Measurements from ENCODE around the gene FBXL19. TPM values are rescaled to one million over a fixed set of nuclear protein-coding genes. Genes with fewer than 3 reads are reported as not detected.

FBXL19 gene
- total and polyA plus RNA-seq, 2 of the 13 experiments (the other 11 are each of a cell fraction or from before 2014, with no cell fraction given) = 6.0 to 13.7 TPM

DNA sequence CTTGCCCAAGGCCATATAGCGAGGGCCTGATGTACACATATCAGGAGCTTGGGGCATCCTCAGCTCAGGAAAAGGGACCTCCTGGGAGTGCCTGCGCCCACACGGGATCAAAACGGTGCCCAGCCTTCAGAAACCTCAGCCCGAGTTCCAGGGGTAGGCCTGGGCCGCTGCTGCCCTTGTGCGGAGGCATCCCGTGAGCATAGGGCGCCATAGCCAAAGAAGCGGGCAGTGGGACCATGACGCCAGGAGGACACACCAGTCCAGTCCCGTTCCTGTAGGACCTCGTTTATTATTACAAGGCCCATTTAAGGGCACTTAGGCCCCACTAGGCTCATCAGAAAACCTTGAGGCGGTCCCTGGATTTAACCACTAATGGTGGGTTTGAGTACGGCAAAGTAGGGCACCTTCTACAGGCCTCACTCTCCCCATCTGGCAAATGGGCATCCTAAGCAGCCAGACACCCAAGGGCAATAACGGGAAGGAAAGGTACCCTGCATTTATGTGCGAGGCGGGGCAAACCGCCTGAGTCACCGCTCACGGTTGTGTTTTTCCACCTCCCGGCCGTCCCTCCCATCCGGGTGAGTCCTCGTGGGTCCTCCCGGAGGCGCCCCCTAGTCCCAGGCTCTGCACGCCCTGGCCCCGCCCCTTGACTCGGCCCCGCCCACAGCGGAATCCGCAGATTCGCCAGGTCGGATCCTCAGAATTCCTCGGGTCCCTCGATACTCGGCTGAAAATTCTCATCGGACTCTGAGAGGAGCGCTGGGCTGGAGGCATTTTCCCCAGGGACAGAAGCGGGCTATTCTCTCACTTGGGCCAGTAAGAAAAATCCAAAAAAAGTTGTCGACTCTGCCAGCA lies 33.5 kb downstream of the FBXL19 start (continued):
- TF ChIP-seq, protein P1, sequence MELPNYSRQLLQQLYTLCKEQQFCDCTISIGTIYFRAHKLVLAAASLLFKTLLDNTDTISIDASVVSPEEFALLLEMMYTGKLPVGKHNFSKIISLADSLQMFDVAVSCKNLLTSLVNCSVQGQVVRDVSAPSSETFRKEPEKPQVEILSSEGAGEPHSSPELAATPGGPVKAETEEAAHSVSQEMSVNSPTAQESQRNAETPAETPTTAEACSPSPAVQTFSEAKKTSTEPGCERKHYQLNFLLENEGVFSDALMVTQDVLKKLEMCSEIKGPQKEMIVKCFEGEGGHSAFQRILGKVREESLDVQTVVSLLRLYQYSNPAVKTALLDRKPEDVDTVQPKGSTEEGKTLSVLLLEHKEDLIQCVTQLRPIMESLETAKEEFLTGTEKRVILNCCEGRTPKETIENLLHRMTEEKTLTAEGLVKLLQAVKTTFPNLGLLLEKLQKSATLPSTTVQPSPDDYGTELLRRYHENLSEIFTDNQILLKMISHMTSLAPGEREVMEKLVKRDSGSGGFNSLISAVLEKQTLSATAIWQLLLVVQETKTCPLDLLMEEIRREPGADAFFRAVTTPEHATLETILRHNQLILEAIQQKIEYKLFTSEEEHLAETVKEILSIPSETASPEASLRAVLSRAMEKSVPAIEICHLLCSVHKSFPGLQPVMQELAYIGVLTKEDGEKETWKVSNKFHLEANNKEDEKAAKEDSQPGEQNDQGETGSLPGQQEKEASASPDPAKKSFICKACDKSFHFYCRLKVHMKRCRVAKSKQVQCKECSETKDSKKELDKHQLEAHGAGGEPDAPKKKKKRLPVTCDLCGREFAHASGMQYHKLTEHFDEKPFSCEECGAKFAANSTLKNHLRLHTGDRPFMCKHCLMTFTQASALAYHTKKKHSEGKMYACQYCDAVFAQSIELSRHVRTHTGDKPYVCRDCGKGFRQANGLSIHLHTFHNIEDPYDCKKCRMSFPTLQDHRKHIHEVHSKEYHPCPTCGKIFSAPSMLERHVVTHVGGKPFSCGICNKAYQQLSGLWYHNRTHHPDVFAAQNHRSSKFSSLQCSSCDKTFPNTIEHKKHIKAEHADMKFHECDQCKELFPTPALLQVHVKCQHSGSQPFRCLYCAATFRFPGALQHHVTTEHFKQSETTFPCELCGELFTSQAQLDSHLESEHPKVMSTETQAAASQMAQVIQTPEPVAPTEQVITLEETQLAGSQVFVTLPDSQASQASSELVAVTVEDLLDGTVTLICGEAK (IDR thresholded peaks at IDR 0.05) = no peak
- TF ChIP-seq, protein P1 (CRISPR knock-in tag; IDR thresholded peaks at IDR 0.05) = 0 out of 2 replicates have a peak, but pooled peaks have one; percentile 7
- TF ChIP-seq ZNF3 (CRISPR knock-in tag; IDR thresholded peaks at IDR 0.05) (peak; percentile 67; the same call in 1 of the 2 replicates), MIER3 (CRISPR knock-in tag; IDR thresholded peaks at IDR 0.05; ENCODE audit: borderline replicate concordance) (peak; percentile 45; the same call in 1 of the 2 replicates), TEAD2 (CRISPR knock-in tag; IDR thresholded peaks at IDR 0.05) (no peak), ZNF484 (CRISPR knock-in tag; IDR thresholded peaks at IDR 0.05; ENCODE audit: borderline replicate concordance, low read depth) (no peak), ZFP36L1 (CRISPR knock-in tag; IDR thresholded peaks at IDR 0.05) (0 out of 2 replicates have a peak, but pooled peaks have one; percentile 25), STAT5B (CRISPR knock-in tag; IDR thresholded peaks at IDR 0.05) (0 out of 2 replicates have a peak, but pooled peaks have one; percentile 12), MATR3 (CRISPR knock-in tag; IDR thresholded peaks at IDR 0.05) (no peak), NKX3-1 (CRISPR knock-in tag; IDR thresholded peaks at IDR 0.05) (peak; percentile 19; the same call in 1 of the 2 replicates), KLF11 (CRISPR knock-in tag; IDR thresholded peaks at IDR 0.05) (peak; percentile 37; the same call in 1 of the 2 replicates), GATAD1 (CRISPR knock-in tag; IDR thresholded peaks at IDR 0.05) (no peak), ZNF615 (CRISPR knock-in tag; IDR thresholded peaks at IDR 0.05; ENCODE audit: borderline replicate concordance) (peak; percentile 68; the same call in 1 of the 2 replicates), ZFP37 (CRISPR knock-in tag; IDR thresholded peaks at IDR 0.05; ENCODE audit: borderline replicate concordance) (0 out of 2 replicates have a peak, but pooled peaks have one; percentile 53), NFIC (IDR thresholded peaks at IDR 0.05; ENCODE audit: low read length) (peak; percentile 43; the same call in 1 of the 2 replicates), SSRP1 (CRISPR knock-in tag; IDR thresholded peaks at IDR 0.05) (peak; percentile 89; the same call in 1 of the 2 replicates), MYC (CRISPR knock-in tag; IDR thresholded peaks at IDR 0.05; ENCODE audit: borderline replicate concordance) (peak; percentile 86), ATF7-NPFF (CRISPR knock-in tag; IDR thresholded peaks at IDR 0.05; ENCODE audit: low read depth) (peak; percentile 61; the same call in 1 of the 2 replicates), BHLHE40 (IDR thresholded peaks at IDR 0.05; ENCODE audit: low read length) (peak; percentile 55; the same call in 1 of the 2 replicates)
- TF ChIP-seq, protein P2, sequence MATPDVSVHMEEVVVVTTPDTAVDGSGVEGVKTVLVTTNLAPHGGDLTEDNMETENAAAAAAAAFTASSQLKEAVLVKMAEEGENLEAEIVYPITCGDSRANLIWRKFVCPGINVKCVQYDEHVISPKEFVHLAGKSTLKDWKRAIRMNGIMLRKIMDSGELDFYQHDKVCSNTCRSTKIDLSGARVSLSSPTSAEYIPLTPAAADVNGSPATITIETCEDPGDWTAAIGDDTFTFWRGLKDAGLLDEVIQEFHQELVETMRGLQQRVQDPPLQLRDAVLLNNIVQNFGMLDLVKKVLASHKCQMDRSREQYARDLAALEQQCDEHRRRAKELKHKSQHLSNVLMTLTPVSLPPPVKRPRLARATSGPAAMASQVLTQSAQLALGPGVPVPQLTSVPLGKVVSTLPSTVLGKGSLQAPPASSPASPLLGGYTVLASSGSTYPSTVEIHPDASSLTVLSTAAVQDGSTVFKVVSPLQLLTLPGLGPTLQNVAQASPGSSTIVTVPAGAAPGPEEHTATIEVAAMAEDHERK (CRISPR knock-in tag; IDR thresholded peaks at IDR 0.05; ENCODE audit: low read depth) = no peak

Measured in HepG2 (cell line).